Epithelial cell of proximal tubule (primary cell): Measurements from ENCODE around the gene RHOF. TPM values are rescaled to one million over a fixed set of nuclear protein-coding genes. Genes with fewer than 3 reads are reported as not detected.

Experiments used
- DNase-seq: peaks from one replicate; pipeline ENCODE4 v3.0.0-alpha.2; 2011; ENCODE audit warnings: low read depth
- H3K4me3 ChIP-seq: 2 replicates; pipeline ENCODE4 v1.5.1; 2011; ENCODE audit warnings: low read depth, mild to moderate bottlenecking, low read length
- CTCF ChIP-seq: conservative IDR thresholded peaks from 2 replicates; pipeline ENCODE4 v1.5.1; 2012; ENCODE audit warnings: low read depth, mild to moderate bottlenecking, low read length
- total RNA-seq: library from RNA; depleted of rRNA; stranded (reverse); fragments of >200 nt; gene quantifications from 2 replicates; pipeline ENCODE4 v1.2.3, GENCODE V29; 2015

RHOF gene
- total RNA-seq, 1 donor from 2014 or later = 180 TPM

DNA sequence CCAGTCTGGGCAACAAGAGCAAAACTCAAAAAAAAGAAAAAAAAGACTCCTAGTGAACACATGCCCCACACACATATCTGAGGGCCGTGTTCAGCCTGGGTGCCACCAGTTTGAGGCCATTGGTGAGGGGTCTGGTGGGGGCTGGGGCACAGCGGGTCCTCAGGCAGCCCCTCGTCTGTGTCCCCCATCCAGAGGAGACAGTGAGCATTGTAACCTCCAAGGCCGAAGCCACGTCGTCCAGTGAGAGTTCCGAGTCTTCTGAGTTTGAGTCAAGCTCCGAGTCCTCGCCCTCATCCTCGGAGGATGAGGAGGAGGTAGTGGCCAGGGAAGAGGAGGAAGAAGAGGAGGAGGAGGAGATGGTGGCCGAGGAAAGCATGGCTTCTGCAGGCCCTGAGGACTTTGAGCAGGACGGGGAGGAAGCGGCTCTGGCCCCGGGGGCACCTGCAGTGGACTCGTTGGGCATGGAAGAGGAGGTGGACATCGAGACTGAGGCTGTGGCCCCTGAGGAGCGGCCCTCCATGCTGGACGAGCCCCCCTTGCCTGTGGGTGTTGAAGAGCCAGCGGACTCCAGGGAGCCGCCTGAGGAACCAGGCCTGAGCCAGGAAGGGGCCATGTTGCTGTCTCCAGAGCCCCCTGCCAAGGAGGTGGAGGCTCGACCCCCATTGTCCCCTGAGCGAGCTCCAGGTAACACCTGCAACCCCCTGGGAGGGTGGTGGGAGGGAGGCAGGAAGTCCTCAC is 25.9 kb upstream of the RHOF start:
- TF ChIP-seq CTCF = no peak
- no peak overlapping the region for H3K4me3 ChIP-seq
- no peak for DNase-seq

DNA sequence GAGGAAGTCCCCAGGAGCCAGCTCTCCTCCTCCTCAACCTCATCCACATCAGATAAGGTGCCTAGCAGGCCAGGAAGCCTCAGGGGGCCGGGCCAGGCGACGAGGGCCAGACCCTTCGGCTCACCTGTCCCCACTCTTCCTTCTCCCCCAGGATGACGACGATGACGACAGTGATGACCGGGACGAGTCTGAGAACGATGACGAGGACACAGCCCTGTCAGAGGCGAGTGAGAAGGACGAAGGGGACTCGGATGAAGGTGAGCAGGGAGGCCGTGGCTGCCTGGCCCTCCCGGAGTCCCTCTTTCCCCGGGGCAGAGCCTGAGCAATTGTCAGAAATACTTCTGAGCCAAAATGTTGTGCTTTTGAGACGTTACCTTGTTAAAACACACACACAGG is 24.2 kb upstream of the RHOF start:
- no peak overlapping the region for H3K4me3 ChIP-seq
- no peak for DNase-seq
- no peak for TF ChIP-seq CTCF

DNA sequence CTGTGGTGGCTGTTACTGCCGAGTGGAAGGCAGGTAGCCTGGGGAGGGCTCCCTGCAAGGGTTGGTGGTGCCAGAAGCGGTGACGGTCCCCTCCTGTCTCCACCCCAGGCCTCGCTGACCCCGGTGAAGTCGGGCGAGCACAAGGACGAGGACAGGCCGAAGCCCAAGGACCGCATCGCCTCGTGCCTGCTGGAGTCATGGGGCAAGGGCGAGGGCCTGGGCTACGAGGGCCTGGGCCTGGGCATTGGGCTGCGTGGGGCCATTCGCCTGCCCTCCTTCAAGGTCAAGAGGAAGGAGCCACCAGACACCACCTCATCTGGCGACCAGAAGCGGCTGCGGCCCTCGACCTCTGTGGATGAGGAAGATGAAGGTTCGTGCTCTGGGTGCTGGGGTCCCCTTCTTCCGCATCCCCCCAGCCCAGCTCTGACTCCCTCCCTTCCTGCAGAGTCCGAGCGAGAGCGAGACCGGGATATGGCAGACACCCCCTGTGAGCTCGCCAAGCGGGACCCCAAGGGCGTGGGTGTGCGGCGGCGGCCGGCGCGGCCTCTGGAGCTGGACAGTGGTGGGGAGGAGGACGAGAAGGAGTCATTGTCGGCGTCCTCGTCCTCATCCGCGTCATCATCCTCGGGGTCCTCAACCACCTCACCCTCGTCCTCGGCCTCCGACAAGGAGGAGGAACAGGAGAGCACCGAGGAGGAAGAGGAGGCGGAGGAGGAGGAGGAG is 23.6 kb upstream of the RHOF start:
- no peak for TF ChIP-seq CTCF
- DNase-seq = no peak
- H3K4me3 ChIP-seq = no peak overlapping the region

DNA sequence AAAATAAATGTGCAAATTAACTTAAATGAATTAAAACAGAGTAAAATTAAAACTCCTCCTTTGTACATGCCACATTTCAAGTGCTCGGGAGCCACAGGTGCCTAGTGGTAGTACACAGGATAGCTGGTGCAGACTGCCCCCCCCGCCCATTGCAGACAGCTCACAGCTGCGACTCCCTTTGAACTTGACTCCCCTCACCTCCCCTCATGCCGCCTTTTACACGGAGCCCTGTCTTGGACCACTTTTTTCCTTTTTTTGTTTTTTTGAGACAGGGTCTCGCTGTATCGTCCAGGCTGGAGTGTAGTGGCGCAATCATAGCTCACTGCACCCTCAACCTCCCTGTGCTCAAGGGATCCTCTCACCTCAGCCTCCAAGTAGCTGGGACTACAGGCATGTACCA is 21.8 kb upstream of the RHOF start:
- H3K4me3 ChIP-seq = no peak overlapping the region
- DNase-seq = no peak
- TF ChIP-seq CTCF = no peak

DNA sequence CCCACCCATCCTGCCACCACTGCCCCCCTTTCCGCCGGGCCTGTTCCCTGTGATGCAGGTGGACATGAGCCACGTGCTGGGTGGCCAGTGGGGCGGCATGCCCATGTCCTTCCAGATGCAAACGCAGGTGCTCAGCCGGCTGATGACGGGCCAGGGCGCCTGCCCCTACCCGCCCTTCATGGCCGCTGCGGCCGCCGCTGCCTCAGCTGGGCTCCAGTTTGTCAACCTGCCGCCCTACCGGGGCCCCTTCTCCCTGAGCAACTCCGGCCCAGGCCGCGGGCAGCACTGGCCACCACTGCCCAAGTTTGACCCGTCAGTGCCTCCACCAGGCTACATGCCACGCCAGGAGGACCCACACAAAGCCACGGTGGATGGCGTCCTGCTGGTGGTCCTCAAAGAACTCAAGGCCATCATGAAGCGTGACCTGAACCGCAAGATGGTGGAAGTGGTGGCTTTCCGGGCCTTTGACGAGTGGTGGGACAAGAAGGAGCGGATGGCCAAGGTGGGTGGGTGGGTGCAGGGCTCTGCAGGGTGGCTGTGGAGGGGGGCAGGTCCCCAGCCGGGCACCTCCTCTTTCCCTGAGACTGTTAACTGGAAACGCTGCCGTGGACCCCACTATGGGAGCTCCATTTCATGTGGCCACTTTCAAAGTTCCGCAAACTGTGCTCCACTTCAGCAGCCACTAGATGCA is 21.1 kb upstream of the RHOF start:
- no peak overlapping the region for H3K4me3 ChIP-seq
- no peak for TF ChIP-seq CTCF
- DNase-seq = no peak

DNA sequence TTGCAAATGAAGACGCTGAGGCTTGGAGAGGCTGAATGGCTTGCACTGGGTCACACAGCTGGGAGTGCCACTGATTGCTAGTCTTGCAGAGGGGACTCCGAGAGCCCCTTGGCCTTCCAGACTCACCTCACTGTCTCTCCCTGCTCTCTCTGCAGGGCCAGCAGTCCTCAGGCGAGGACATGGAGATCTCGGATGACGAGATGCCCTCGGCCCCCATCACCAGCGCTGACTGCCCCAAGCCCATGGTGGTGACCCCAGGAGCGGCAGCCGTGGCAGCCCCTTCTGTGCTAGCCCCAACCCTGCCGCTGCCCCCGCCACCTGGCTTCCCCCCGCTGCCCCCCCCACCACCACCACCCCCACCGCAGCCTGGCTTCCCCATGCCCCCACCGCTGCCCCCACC is 20.5 kb upstream of the RHOF start:
- no peak overlapping the region for H3K4me3 ChIP-seq
- no peak for TF ChIP-seq CTCF
- DNase-seq = no peak
